Endothelial cell of hepatic sinusoid (primary cell): Measurements from ENCODE around the gene ALAS2.
"Not testable (repeated sequence)": the region's sequence is repeated elsewhere in the genome, so short reads cannot be mapped to it uniquely, and the experiment has no call there.

Source experiments
- in situ Hi-C: cut with HindIII; loops from 2 replicates; pipeline ENCODE4 v1.10.0; 2017; ENCODE audit warnings: low sequenced_read_pairs

The ALAS2 gene

DNA sequence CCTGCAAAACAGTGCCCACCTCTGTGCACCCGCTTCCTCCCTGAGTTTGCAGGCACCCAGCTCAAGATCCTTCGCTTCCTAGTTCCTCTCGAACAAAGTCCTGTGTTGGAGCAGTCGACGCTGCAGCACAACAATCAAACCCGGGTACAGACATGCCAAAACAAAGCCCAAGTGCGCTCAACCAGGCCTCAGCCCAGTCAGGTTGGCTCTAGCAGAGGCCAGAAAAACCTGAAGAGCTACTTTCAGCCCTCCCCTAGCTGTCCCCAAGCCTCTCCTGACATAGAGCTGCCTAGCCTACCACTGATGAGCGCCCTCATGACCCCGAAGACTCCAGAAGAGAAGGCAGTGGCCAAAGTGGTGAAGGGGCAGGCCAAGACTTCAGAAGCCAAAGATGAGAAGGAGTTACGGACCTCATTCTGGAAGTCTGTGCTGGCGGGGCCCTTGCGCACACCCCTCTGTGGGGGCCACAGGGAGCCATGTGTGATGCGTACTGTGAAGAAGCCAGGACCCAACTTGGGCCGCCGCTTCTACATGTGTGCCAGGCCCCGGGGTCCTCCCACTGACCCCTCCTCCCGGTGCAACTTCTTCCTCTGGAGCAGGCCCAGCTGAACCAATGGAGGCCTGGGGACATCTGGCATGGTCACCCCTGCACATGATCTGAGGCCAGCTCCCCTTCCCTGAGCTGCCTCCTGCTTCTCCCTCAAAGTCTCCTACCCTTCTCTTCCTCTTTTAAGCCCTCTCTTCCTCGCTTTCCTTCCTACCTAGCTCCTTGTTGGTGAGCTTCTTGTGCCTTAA, 23.8 kb downstream of the ALAS2 start:
- in situ Hi-C loops, result no loop called here

- in situ Hi-C loops, result no loop called here
Measured at GRCh38 chrX:55005256-55005655, 25.5 kb downstream of the ALAS2 start.

GRCh38 chrX:55004231-55004630, 26.5 kb downstream of the ALAS2 start:
- in situ Hi-C loops, result no loop called here

- in situ Hi-C loops, result no loop called here
Measured at GRCh38 chrX:54999717-55000598, 30.8 kb downstream of the ALAS2 start, which contains the start of gene APEX2. Gene APEX2 (plus strand): TSS chrX:55000363. CDS start chrX:55000423, 60 bp downstream.

DNA sequence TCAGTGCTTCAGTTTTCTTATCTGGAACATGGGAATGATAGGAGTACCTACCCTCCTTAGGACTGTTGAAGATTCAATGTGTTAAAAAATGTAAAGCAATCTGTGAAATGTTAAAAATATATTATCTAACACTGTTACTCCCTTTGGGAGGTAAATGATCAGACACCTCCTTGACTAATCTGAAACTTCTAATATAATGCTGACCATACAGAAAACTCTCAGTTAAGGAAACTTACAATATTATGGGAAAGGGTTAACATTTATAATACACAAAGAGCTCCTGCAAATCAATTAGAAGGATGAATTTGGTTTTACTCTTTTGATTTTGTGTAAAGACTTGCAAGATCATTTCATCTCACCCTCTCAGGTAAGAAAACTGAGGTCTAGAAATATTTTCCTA, 35.2 kb downstream of the ALAS2 start:
- in situ Hi-C loops, result no loop called here

DNA sequence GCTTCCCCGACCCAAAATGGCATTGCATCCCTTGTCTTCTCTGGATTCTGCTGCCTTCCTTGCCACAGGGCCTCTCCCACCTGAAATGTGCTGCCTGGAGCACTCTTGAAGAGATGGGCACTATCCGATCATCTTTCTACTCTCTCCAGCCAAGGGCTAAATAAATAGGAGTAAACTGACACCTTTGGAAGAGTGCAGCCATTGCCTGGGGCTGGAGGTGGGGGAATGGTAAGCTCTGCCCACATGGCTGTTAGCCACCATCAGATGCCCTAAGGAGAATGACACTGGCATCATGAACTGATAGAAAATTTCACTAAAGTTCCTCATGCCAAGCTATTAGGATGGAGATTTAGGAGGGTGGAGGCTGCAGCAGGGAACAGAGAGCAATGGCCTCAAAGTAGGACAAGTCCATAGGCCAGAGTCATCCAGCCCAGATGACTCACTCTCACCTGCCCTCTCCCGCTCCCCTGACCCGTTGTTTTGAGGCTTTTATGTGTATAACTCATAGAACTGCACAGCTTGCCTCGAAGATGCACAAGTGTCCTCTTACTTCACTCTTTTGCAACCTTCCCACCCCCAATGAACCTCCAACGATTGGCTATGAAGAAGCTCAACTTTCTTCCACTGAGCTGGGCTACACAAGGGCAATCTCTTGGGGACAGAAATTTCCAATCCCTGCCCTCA, 36.0 kb downstream of the ALAS2 start:
- in situ Hi-C loops, result no loop called here

DNA sequence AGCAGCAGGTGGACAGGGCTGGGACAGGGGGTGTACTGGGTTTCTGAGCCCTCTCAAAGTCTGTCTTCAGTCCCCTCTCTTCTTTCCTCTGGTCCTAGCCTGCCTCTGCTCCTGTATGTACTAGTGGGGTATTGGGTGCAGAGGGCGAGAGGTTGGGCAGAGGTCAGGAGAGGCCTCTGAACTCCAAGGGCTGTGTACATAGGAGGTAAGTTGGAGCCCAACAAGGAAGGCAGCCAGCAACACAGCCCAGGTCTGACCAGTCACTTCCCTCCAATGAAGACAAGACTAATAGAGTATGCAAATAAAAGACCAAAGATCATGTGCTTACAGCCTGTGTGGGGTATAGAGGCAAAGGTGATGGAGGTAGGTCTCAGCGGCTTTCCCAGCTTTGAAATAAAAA, 36.7 kb downstream of the ALAS2 start, which contains the start of gene PFKFB1:
Gene PFKFB1, minus strand, starts transcription at position 90 of the 400 bp plus-strand sequence. CDS start 181 bp downstream, outside the sequence.
- in situ Hi-C loops, result no loop called here

DNA sequence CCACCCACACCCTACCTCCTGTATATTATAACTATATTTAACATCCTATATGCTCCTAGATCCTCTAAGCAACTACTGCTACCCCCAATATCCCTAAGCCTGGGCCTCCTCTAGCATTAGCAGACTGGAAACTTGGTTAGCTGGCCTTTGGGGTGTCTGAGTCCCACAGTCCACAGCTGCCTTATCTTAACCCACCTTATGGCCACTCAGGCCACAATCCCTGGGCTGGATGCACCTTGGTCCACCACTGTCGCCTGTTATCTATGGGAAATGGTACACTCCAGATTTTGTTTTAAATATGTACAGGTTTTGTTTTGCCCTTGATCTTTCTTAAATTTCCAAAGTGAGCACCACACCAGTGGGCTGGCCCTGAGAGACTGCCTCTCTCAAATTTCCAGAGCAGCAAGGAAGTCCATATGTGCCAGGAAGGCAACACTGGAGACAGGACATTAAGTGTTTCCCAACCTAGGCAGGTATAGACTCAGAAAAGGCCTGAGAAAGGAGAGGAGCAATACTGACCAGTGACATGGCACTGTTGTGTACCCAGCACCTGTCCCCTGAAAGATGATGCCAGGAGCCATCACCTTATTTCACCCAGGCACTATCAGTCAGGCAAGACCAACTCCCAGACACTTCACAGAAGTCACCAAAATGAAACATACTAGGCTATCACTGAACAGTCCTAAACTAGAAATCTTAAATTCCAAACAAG, 37.7 kb downstream of the ALAS2 start:
- in situ Hi-C loops, result no loop called here

GRCh38 chrX:54991706-54992105, 39.1 kb downstream of the ALAS2 start:
- in situ Hi-C loops, result no loop called here

- in situ Hi-C loops, result not testable (repeated sequence)
Measured at GRCh38 chrX:54983306-54983705, 47.5 kb downstream of the ALAS2 start.

GRCh38 chrX:54980334-54980733, 50.4 kb downstream of the ALAS2 start:
- in situ Hi-C loops, result no loop called here

DNA sequence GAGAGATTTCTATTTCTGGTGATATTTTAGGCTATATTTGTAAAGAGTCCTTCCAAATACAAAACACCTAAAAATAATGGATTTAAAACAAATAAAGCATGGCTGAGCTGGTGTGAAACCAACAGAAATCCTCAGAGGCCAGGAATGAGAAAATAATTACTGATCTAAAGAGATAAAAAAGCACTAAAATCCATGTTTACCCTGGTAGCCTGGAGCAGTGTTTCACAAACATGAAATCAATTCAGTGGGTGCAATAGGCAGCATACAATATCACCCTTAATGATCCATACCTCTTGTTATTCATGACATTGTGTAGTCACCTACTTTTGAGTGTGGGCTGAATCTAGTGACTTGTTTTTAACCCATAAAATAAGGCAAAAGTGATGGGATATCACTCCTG, 51.3 kb downstream of the ALAS2 start:
- in situ Hi-C loops, result no loop called here

GRCh38 chrX:54978448-54978847, 52.3 kb downstream of the ALAS2 start:
- in situ Hi-C loops, result no loop called here

DNA sequence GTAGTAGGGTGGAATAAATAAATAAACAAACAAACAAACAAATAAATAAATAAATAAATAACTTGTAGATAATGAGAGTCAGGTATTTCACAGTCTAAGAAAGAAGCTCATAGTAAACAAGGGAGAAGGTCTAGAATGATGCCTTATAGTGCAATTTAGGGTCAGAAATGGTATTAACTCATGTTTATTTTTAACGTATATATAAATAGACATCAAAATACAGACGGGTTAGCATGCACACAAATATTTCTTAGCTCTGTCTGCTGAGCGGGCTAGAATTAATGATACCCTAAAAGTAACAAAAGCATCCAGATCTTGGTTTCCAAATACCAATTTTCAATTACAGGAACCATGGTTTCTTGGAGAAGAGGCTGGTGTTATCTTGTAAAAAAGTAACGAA, 53.4 kb downstream of the ALAS2 start:
- in situ Hi-C loops, result no loop called here

DNA sequence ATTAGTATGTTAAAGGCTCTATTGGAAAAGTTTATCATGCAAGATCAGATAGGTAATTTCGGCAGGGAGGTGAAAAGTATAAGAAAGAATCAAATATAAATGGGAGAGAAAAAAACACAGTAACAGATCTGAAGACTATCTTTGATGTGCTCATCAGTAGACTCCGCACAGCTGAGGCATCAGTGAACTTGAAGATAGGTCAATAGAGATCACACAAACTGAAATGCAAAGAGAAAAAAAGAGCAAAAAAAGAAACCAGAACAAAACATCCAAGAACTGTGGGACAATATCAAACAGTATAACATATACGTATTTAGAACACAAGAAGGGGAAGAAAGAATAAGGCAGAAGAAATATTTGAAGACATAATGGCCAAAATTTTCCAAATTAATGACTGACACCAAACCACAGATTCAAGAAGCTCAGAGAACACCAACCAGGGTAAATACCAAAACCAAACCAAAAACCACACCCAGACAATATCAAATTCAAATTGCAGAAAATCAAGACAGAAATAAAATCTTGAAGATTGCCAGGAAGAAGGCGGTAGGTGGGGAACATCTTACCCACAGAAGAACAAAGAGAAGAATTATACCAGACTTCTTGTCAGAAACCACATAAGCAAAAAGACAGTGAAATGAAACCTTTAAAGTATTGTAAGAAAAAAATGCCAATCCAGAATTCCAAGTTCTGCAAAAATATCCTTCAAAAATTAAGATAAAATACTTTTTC, 65.8 kb downstream of the ALAS2 start:
- in situ Hi-C loops, result no loop called here

DNA sequence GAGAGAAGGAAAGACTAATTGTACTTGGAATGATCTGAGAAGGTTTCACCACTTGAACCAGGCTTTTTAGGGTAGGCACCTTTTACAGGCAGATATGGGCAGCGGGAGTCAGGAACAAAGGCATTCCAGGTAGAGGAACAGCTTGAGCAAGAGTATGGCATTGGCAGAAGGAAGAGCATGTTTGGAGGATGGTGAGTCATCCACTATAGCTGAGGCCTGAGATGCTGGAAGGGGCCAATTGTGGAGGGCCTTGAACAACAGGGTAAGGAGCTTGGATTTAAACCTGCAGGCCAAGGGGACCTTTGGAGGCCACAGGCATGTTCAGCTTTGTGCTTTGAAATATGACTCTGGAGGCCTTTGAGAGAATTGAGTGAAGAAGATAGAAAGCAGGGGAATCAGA, 69.0 kb downstream of the ALAS2 start:
- in situ Hi-C loops, result no loop called here
